CD4-positive, alpha-beta T cell (primary cell): ENCODE results near the gene DTNB. TPM values are rescaled to one million over a fixed set of nuclear protein-coding genes. Genes with fewer than 3 reads are reported as not detected.
A peak's percentile ranks its signal among the peaks of the same experiment; 100 is the strongest.

Experiments
- ATAC-seq: fragments of 200-7000 bp; cut with Tn5 transposase; one replicate; pipeline ENCODE4 v1.10.0; 2022; ENCODE audit warnings: mild to moderate bottlenecking; ENCODE audit not compliant: poor library complexity
- CTCF ChIA-PET: fragments of 350-600 bp; sonication (Branson Sonifier 250); formaldehyde crosslinking; loops from one replicate; lab custom pipeline; 2021; ENCODE audit warnings: antibody characterized with exemption, inconsistent platforms; lab: Charles Lee
- POLR2A ChIA-PET: fragments of 350-600 bp; sonication (Branson Sonifier 250); formaldehyde crosslinking; loops from one replicate; lab custom pipeline; 2021; ENCODE audit warnings: antibody characterized with exemption, inconsistent platforms; lab: Charles Lee
- DNase-seq, 14 experiments: peaks; one replicate each; pipeline ENCODE4 v3.0.0-alpha.2; 2013 to 2020; ENCODE audit warnings: mixed read lengths in 2 of 14
- H3K27ac ChIP-seq, 2 donors: one replicate each; pipeline versions ENCODE4 v1.5.1 to v1.7.0; 2013; ENCODE audit warnings: low read length in 2 of 2, low read depth in 1 of 2, mild to moderate bottlenecking in 1 of 2
- H3K27me3 ChIP-seq, 2 experiments: 1 replicate in 1 of 2; 2 replicates in 1 of 2; pipeline versions ENCODE4 v1.6.1 to v1.7.0; 2013; ENCODE audit warnings: low read length in 2 of 2, control low read depth in 1 of 2, mild to moderate bottlenecking in 1 of 2, moderate library complexity in 1 of 2; ENCODE audit not compliant: insufficient read depth in 2 of 2, control insufficient read depth in 1 of 2
- H3K36me3 ChIP-seq: one replicate; pipeline ENCODE4 v1.6.1; 2013; ENCODE audit warnings: low read length, control low read depth; ENCODE audit not compliant: insufficient read depth
- H3K4me1 ChIP-seq: one replicate; pipeline ENCODE4 v1.6.1; 2013; ENCODE audit warnings: low read length, control low read depth; ENCODE audit not compliant: insufficient read depth
- H3K4me3 ChIP-seq: one replicate; pipeline ENCODE4 v1.5.1; 2013; ENCODE audit warnings: mild to moderate bottlenecking, low read length, moderate library complexity
- H3K9me3 ChIP-seq, 2 experiments: 1 replicate in 1 of 2; 2 replicates in 1 of 2; pipeline versions ENCODE4 v1.6.1 to v1.7.0; 2013; ENCODE audit warnings: low read length in 2 of 2, mild to moderate bottlenecking in 2 of 2, control low read depth in 1 of 2, moderate library complexity in 1 of 2; ENCODE audit not compliant: control insufficient read depth in 1 of 2, insufficient read depth in 1 of 2
- H3K27ac Mint-ChIP-seq: one replicate; pipeline ENCODE4 v1.8.0; 2020; ENCODE audit warnings: mixed read lengths
- H3K27me3 Mint-ChIP-seq: one replicate; pipeline ENCODE4 v1.8.0; 2021; ENCODE audit warnings: mixed read lengths
- H3K36me3 Mint-ChIP-seq: one replicate; pipeline ENCODE4 v1.8.0; 2021; ENCODE audit warnings: low read depth, mixed read lengths
- H3K4me1 Mint-ChIP-seq: one replicate; pipeline ENCODE4 v1.8.0; 2021; ENCODE audit warnings: low read depth, mixed read lengths
- H3K4me3 Mint-ChIP-seq: one replicate; pipeline ENCODE4 v1.8.0; 2020; ENCODE audit warnings: mild to moderate bottlenecking, mixed read lengths
- H3K9me3 Mint-ChIP-seq: one replicate; pipeline ENCODE4 v1.8.0; 2020; ENCODE audit warnings: mixed read lengths
- CTCF ChIP-seq: fragments of 200-600 bp; IDR thresholded peaks from one replicate; pipeline ENCODE4 v1.8.0; 2022; ENCODE audit warnings: antibody characterized with exemption, mild to moderate bottlenecking
- intact Hi-C, 2 experiments: fragments of 100-400 bp; cut with DNase I in 1 of 2; cut with micrococcal nuclease in 1 of 2; formaldehyde crosslinking; loops; one replicate each; pipeline versions ENCODE4 v1.15.1 to v1.9.0; 2023 to 2025; cut with DNase I, micrococcal nuclease
- total RNA-seq, 174 experiments: library from RNA in 2 of 174; stranded (reverse) in 2 of 174; gene quantifications; one replicate each; pipeline ENCODE4 v1.2.3 and lab custom pipeline; 2021 to 2026

Gene DTNB
- total RNA-seq, 2 experiments from 2014 or later: 30.1 to 33.6 TPM

GRCh38 chr2:25362434-25363145, 310.8 kb downstream of the DTNB start:
- TF ChIP-seq CTCF: no peak
- H3K36me3 ChIP-seq: no peaks in the 10 kb centered on the region
- ATAC-seq: peak; percentile 50
- no peaks in the 10 kb centered on the region for H3K9me3 ChIP-seq
- H3K36me3 Mint-ChIP-seq: no peaks in the 10 kb centered on the region
- H3K27ac Mint-ChIP-seq: peak overlapping the region; percentile 84
- peak in 13 of 14 experiments; percentile 33 to 87 (median 42) for DNase-seq
- intact Hi-C loops: loop anchor here (1.0 to 10.0 kb wide), 4 partner anchors 14 to 388 kb away; partner anchors contain the start of gene DNAJC27 (in 2 of the 2)
- peaks cover 21% of the 10 kb centered on the region for H3K4me1 ChIP-seq
- no peaks in the 10 kb centered on the region for H3K27me3 Mint-ChIP-seq
- CTCF ChIA-PET: interaction anchor here (0.6 to 2.6 kb wide), 26 partner anchors 10 to 524 kb away, joined by 3 to 72 read pairs (median 4); partner anchors contain the start of gene DNMT3A
- H3K4me3 Mint-ChIP-seq: peak overlapping the region; percentile 90
- peak overlapping the region; percentile 67 to 80 for H3K27ac ChIP-seq
- peaks cover 25% of the 10 kb centered on the region for H3K4me1 Mint-ChIP-seq
- no peaks in the 10 kb centered on the region for H3K27me3 ChIP-seq
- peak overlapping the region; percentile 61 for H3K4me3 ChIP-seq
- H3K9me3 Mint-ChIP-seq: no peaks in the 10 kb centered on the region
- POLR2A ChIA-PET: interaction anchor here (0.7 to 2.1 kb wide), 25 partner anchors 9 to 983 kb away, joined by 3 to 55 read pairs (median 8); partner anchors contain the start of gene SELENOI

- peak; percentile 94 for TF ChIP-seq CTCF
- H3K27me3 Mint-ChIP-seq: no peaks in the 10 kb centered on the region
- no peaks in the 10 kb centered on the region for H3K36me3 ChIP-seq
- CTCF ChIA-PET: interaction anchor here (0.6 to 2.6 kb wide), 26 partner anchors 11 to 524 kb away, joined by 3 to 72 read pairs (median 4); partner anchors contain the start of gene DNMT3A
- ATAC-seq: peak; percentile 96
- no peaks in the 10 kb centered on the region for H3K27me3 ChIP-seq
- H3K9me3 Mint-ChIP-seq: no peaks in the 10 kb centered on the region
- H3K4me3 ChIP-seq: peak overlapping the region; percentile 61
- no peaks in the 10 kb centered on the region for H3K9me3 ChIP-seq
- POLR2A ChIA-PET: interaction anchor here (0.6 to 2.1 kb wide), 26 partner anchors 10 to 984 kb away, joined by 3 to 55 read pairs (median 7); partner anchors contain the start of gene SELENOI
- H3K27ac ChIP-seq: peak overlapping the region; percentile 67 to 80
- peak overlapping the region; percentile 90 for H3K4me3 Mint-ChIP-seq
- H3K4me1 Mint-ChIP-seq: peaks cover 25% of the 10 kb centered on the region
- H3K4me1 ChIP-seq: peaks cover 21% of the 10 kb centered on the region
- peak overlapping the region; percentile 84 for H3K27ac Mint-ChIP-seq
- no peaks in the 10 kb centered on the region for H3K36me3 Mint-ChIP-seq
- intact Hi-C loops: loop anchor here (1.0 to 10.0 kb wide), 4 partner anchors 14 to 387 kb away; partner anchors contain the start of gene DNAJC27 (in 2 of the 2)
- DNase-seq: peak; percentile 88 to 98 (median 94)
These were observed 311.3 kb downstream of the DTNB start for GRCh38 chr2:25362049-25362433.

DNA sequence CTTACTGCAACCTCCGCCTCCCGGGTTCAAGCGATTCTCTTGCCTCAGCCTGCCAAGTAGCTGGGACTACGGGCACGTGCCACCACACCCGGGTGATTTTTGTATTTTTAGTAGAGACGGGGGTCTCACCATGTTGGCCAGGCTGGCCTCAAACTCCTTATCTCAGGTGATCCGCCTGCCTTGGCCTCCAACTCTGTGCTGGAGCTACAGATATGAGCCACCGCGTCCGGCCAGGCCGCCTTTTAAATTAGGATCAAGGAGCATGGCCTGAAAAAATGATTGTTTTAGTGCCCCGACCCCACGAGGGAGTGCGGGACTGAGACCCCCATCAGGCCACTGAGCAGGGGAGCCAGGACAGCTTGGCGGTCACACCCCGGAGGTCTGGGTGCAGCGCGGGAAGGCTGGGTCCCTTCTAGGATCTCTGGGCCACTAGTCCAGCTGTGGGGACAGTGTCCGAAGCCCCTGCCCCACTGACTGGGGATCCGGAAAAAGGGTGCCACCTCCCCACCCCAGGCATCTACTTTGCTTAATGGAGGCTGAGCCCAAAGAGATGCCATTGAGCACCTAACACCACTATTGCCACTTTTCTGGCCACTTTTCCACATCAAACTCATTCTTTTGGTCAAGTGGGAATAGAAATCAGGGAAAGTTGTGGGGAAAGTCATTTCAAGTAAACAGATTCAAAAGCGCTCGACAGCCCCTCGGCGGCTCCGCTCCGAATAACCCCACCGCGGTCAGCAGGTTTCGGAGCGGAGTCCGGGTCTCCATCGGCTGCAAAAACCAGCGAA, 311.9 kb downstream of the DTNB start:
- Mint-ChIP-seq H3K9me3 (no peaks in the 10 kb centered on the region), H3K4me1 (peaks cover 25% of the 10 kb centered on the region), H3K4me3 (peak overlapping the region; percentile 90), H3K36me3 (no peaks in the 10 kb centered on the region), H3K27ac (peak overlapping the region; percentile 84), H3K27me3 (no peaks in the 10 kb centered on the region)
- H3K27me3 ChIP-seq: no peaks in the 10 kb centered on the region
- H3K4me1 ChIP-seq: peaks cover 21% of the 10 kb centered on the region
- H3K36me3 ChIP-seq: no peaks in the 10 kb centered on the region
- ATAC-seq (no peak), DNase-seq (no peak)
- H3K27ac ChIP-seq: no peak overlapping the region
- TF ChIP-seq CTCF: no peak
- intact Hi-C loops: loop anchor here (1.0 to 10.0 kb wide), 4 partner anchors 15 to 387 kb away; partner anchors contain the start of gene DNAJC27 (in 2 of the 2)
- ChIA-PET CTCF (interaction anchor here (0.6 to 2.6 kb wide), 23 partner anchors 11 to 163 kb away, joined by 3 to 72 read pairs (median 5); partner anchors contain the start of gene DNMT3A), POLR2A (interaction anchor here (0.6 to 2.1 kb wide), 20 partner anchors 10 to 984 kb away, joined by 3 to 55 read pairs (median 10); partner anchors contain the start of gene SELENOI)
- H3K4me3 ChIP-seq: peak overlapping the region; percentile 61
- H3K9me3 ChIP-seq: no peaks in the 10 kb centered on the region
